HG02970 (cell line): Measurements from ENCODE around the gene FOXD4L3.
"Not testable (repeated sequence)": the region's sequence is repeated elsewhere in the genome, so short reads cannot be mapped to it uniquely, and the experiment has no call there.

Experiments used
- ATAC-seq: cut with Tn5 transposase; IDR thresholded peaks from one replicate; pipeline ENCODE4 v1.9.1; 2021; ENCODE audit warnings: mild to moderate bottlenecking, moderate library complexity, moderate number of reproducible peaks; ENCODE audit not compliant: unreplicated experiment, low FRiP score

Gene FOXD4L3

GRCh38 chr9:68343242-68343641 lies 40.6 kb downstream of the FOXD4L3 start:
- ATAC-seq: not testable (repeated sequence)

GRCh38 chr9:68343992-68344391 lies 41.3 kb downstream of the FOXD4L3 start:
- ATAC-seq: not testable (repeated sequence)

GRCh38 chr9:68351689-68352088 lies 49.0 kb downstream of the FOXD4L3 start:
- ATAC-seq: not testable (repeated sequence)
